CD4-positive, alpha-beta T cell treated with Interferon alpha-2 for 1 hour (primary cell): ENCODE measurements around the gene H19.

Experiments
- DNase-seq, 2 donors: peaks; one replicate each; pipeline ENCODE4 v3.0.0-alpha.2; 2020 to 2022

Gene H19

GRCh38 chr11:1982873-1983600 lies 14.6 kb downstream of the H19 start:
- no peak for DNase-seq

DNA sequence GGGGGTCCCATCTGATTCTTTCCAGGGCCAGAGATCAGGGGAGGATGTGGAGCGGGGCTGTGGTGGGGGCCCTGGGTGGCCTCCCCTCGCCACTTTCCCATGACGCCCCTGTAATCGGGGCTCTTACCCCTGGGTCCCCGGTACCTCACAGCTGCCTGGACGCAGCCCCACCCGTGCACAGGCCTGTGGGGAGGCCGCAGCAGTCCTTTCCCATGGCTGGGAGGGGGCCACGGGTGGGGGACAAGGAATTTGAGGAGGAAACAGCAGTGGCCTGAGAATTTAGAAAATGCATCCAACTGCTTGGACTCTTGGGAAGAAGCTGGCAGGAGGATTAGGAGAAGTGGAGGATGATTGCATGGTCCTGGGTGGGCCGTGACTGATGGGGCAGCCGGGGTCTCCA lies 18.0 kb downstream of the H19 start:
- no peak for DNase-seq

- no peak for DNase-seq
Observed at GRCh38 chr11:1978720-1979473, 18.7 kb downstream of the H19 start.

DNA sequence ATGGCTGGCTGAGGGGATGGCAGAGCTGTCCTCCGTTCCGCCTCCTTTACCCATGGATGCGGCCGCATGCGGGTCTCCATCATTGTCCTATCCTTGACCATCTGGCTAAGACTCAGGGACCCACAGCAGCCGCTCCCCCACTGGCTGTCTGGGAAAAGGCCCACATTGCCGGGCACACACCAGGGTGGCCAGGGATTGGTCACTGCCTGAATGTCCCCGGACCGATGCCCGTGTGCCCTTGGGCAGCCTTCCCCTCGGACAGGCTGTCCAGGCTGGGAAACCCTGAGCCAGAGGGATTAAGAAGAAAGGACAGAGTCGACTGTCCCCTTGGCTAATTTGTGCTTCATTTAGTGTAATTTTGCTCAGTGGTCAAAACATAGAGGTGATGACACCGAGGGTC lies 22.5 kb downstream of the H19 start:
- no peak for DNase-seq

DNA sequence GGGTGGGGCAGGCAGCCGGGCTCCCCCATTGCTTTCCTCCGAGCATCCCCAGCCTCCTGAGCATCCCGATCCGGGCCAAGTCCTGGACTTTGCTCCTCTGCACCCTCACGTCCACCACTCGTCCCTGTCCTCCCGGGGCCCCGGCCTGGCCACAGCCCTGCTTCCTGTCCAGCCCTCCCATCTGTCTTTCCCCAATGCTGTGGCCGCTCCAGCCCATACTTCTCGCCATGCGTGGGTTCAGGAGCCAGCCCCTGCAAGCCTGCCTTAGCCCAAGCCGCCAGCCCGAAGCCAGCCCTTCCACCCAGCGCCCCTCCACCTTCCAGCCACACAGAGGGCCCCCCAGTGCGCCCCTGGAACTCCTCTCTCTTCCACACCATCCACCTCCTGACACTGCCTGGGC lies 26.7 kb downstream of the H19 start:
- no peak for DNase-seq

DNA sequence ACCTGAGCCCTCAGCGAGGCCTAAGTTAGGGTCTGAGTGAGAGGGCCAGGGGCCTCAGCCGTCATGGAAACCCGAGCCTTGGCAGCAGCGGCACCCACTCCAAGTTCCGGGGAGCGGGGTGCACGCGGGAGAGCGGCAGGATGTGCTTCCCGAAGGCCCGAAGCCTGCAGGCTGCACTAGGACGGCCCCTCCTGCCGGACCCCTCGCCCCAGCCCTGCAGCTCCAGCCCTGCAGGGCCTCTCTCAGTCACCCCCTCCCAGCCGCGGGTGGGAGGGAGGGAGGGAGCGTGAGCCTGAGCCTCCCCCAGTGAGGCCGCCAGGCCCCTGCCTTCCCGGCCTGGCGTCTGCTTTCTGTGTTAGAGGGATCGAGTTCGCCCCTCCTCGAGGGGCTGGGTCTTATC lies 27.9 kb downstream of the H19 start:
- no peak for DNase-seq

DNA sequence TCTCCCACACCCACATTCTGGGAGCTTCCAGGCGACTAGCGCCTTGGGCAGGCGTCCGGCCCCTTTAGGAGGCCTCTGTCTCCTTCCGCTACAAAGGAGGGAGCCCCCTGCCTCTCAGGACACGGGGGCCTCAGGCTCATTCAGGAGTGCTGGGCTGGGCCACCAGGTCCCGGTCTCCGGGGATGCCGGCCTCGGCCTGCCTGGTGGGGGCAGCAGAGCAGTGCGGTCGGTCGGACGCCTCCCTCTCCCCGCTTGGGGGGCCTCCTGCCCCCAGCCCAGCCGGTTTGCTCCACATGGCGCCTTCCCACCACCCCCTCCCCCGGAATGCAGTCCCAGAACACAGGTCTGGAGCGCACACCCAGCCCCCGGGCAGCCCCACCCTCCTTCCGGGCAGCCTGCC lies 28.6 kb downstream of the H19 start:
- no peak for DNase-seq

DNA sequence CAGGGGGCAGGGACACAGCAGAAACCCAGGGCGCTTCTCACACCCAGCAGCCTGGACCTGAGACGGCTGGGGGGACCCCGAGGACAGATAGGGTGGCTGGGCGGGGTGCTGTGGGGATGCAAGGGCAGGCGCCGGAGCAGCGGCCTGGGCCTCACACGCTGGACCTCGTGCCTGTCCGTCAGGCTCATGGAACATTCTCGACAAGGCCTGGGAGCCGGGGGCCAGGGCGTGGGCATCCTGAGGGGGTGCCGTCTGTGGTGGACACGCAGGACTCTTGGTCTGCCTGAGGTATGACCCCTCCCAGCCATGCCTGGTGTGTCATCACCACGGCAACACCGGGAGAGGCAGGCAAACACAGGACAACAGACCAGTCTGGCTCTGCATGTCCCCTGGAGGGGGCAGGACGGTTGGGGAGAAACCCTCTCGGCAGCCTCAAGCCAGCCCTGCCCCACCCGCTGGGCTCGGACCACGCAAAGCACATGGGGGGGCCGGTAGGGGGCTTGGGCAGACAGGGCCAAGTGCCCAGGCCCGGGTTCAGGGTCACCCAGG lies 29.1 kb downstream of the H19 start:
- DNase-seq, result no peak

- no peak for DNase-seq
Observed at GRCh38 chr11:1967641-1968225, 29.9 kb downstream of the H19 start.

GRCh38 chr11:1966531-1966930 lies 31.1 kb downstream of the H19 start:
- DNase-seq, result no peak

DNA sequence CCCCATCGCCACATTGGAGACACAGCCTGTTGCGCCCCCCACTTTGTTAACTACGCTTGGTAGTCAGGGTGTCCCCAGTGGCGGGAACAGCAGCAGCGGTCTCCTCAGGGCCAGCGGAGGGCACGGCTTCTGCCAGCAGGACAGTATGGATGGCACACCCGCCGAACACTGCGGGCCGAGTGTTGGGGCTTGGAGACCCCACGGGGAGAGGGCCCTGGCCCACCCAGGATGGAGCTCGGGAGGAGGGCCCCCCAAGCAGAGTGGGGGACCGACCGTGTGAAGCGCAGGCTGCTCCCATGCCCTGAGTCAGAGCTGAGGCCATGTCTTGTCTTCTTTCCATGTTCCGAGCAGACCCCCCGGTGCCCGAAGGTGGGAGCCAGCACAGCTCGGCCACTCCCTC lies 32.7 kb downstream of the H19 start:
- no peak for DNase-seq

DNA sequence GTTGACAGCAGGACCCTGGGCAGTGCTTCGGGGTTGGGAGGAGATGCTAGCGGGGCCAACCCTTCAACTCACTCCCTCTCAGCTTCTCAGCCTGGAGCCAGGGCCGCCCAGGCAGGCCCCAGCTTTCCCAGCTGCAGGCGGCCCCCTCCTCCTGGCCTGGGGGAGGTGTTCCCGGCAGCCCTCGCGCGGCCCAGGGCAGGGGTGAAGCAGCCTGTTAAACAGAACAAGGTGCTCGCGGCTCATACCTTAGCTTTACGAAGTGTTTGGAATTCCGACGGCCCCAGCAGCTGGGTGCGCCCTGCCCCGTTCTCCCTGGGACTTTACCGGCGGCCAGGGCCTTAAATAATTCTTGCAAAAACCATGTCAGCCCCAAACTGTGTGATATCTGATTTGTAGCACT lies 33.3 kb downstream of the H19 start:
- no peak for DNase-seq

- DNase-seq, result no peak
Observed at GRCh38 chr11:1963864-1964263, 33.8 kb downstream of the H19 start.

- DNase-seq, result no peak
Observed at GRCh38 chr11:1959786-1960185, 37.9 kb downstream of the H19 start.

- no peak for DNase-seq
Observed at GRCh38 chr11:1958367-1958766, 39.3 kb downstream of the H19 start.

- peak in 1 of 2 donors; percentile 27 for DNase-seq
Observed at GRCh38 chr11:1953489-1954266, 44.0 kb downstream of the H19 start.

DNA sequence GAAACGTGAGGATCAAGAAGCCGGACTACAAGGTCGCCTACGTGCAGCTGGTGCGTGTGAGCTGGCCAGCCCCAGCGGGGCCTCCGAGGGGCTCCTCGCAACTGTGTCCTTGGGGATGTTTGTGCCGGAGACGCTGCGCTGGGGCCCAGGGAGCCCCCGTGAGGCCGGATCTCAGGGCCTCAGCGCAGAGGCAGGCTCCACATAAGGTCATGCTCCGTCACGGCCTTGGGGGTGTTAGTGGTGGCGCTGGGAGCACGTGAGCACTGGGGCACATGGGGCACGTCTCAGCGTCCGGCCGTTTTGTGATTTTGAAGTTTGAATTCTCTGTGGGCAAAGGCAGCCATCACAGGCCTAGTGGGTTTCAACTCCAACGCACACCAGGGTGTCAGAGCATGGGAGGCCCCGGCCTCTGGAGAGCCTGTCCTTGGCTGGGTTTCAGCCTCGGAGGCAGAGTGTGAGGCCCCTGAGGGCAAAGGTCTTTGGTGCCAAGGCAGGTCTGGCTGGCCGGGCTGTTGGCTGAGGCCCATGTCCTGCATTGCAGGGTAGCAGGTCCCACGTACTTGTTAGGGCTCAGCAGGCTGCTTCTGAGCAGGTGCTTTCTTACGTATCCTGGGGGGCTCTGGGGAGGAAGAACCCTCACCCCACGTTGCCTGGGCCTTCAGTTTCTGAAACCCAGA lies 44.7 kb downstream of the H19 start:
- DNase-seq, result no peak

GRCh38 chr11:1949922-1950321 lies 47.7 kb downstream of the H19 start:
- no peak for DNase-seq

- no peak for DNase-seq
Observed at GRCh38 chr11:1949302-1949701, 48.3 kb downstream of the H19 start.

DNA sequence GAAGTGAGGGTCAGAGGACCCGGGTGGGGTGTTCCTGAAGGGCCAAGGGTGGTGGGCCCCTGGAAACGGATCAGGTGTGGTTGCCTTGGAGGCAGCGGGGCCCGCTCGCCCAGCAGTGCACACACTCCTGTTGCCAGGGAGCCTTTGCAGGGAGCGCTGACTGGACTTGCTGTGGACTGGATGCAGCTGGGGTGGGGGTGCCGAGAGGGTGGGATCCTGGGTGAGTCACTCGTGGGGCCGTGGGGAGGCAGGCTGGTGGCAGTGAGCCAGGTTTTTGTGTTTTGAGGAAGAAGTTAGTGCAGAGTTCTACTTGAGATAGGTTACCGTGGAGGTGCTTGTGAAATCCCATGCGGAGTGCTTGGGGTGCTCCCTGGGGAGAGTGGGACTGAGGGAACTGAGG lies 49.3 kb downstream of the H19 start:
- no peak for DNase-seq

GRCh38 chr11:1947592-1948237 lies 49.9 kb downstream of the H19 start:
- no peak for DNase-seq
